KMS-11 (cell line): ENCODE measurements around the gene SARS1.

ENCODE experiments used
- H2AFZ ChIP-seq: fragments of 200-600 bp; sonication (generic); 2 replicates; pipeline ENCODE4 v1.6.1; 2016; ENCODE audit warnings: antibody characterized with exemption, mixed run types, low read depth
- H3K27ac ChIP-seq: fragments of 200-600 bp; sonication (generic); 2 replicates; pipeline ENCODE4 v1.6.1; 2016; ENCODE audit warnings: mild to moderate bottlenecking, mixed run types
- H3K27me3 ChIP-seq: fragments of 200-600 bp; sonication (generic); 2 replicates; pipeline ENCODE4 v1.6.1; 2017; ENCODE audit warnings: mild to moderate bottlenecking, low read depth, mixed run types, moderate library complexity; ENCODE audit not compliant: insufficient read depth
- H3K36me3 ChIP-seq: fragments of 200-600 bp; sonication (generic); 2 replicates; pipeline ENCODE4 v1.6.1; 2017; ENCODE audit warnings: mild to moderate bottlenecking, mixed run types; ENCODE audit not compliant: insufficient read depth
- H3K4me1 ChIP-seq: fragments of 200-600 bp; sonication (generic); 2 replicates; pipeline ENCODE4 v1.6.1; 2016; ENCODE audit warnings: mild to moderate bottlenecking, low read depth, mixed run types; ENCODE audit not compliant: poor library complexity, severe bottlenecking
- H3K4me2 ChIP-seq: fragments of 200-600 bp; sonication (generic); 2 replicates; pipeline ENCODE4 v1.7.0; 2016; ENCODE audit warnings: mild to moderate bottlenecking, mixed run types
- H3K4me3 ChIP-seq: fragments of 200-600 bp; sonication (generic); IDR thresholded peaks from 2 replicates; pipeline ENCODE4 v1.6.1; 2017; ENCODE audit warnings: low read depth, low read length, mixed read lengths; ENCODE audit not compliant: insufficient read depth
- H3K79me2 ChIP-seq: fragments of 200-600 bp; sonication (generic); 2 replicates; pipeline ENCODE4 v1.6.1; 2016; ENCODE audit warnings: low read depth, mixed run types; ENCODE audit not compliant: insufficient read depth
- H3K9ac ChIP-seq: fragments of 200-600 bp; sonication (generic); 2 replicates; pipeline ENCODE4 v1.6.1; 2016; ENCODE audit warnings: mild to moderate bottlenecking, mixed run types
- H4K20me1 ChIP-seq: fragments of 200-600 bp; sonication (generic); 2 replicates; pipeline ENCODE4 v1.6.1; 2016; ENCODE audit warnings: mild to moderate bottlenecking, mixed run types; ENCODE audit not compliant: insufficient read depth
- TF ChIP-seq, protein P1 (sequence below): fragments of 200-600 bp; sonication (generic); conservative IDR thresholded peaks from 2 replicates; pipeline ENCODE4 v1.6.1; 2017; ENCODE audit warnings: low read depth, mild to moderate bottlenecking, antibody characterized with exemption, low read length, moderate library complexity, mixed read lengths

The SARS1 gene

DNA sequence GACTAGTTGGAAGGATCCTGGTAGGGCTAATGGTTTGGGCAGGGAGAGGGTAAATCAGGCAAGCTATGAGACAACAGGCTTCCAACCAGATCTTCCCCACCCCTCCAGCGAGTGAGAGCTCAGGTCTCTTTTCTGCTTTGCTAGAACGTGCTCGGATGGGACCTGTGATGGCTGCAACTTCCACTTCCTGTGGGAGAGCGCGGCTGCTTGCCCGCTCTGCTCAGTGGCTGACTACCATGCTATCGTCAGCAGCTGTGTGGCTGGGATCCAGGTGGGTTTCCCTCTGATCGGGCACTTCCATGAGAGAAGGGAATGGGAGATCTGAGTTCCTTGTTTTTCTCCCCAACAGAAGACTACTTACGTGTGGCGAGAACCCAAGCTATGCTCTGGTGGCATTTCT, 14.0 kb upstream of the SARS1 start:
- H2AFZ ChIP-seq = no peak overlapping the region
- no peak overlapping the region for H3K4me2 ChIP-seq
- no peaks in the 10 kb centered on the region for H3K36me3 ChIP-seq
- no peak overlapping the region for H3K9ac ChIP-seq
- H3K79me2 ChIP-seq = no peaks in the 10 kb centered on the region
- no peak overlapping the region for H3K4me3 ChIP-seq
- TF ChIP-seq, protein P1, sequence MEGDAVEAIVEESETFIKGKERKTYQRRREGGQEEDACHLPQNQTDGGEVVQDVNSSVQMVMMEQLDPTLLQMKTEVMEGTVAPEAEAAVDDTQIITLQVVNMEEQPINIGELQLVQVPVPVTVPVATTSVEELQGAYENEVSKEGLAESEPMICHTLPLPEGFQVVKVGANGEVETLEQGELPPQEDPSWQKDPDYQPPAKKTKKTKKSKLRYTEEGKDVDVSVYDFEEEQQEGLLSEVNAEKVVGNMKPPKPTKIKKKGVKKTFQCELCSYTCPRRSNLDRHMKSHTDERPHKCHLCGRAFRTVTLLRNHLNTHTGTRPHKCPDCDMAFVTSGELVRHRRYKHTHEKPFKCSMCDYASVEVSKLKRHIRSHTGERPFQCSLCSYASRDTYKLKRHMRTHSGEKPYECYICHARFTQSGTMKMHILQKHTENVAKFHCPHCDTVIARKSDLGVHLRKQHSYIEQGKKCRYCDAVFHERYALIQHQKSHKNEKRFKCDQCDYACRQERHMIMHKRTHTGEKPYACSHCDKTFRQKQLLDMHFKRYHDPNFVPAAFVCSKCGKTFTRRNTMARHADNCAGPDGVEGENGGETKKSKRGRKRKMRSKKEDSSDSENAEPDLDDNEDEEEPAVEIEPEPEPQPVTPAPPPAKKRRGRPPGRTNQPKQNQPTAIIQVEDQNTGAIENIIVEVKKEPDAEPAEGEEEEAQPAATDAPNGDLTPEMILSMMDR = no peak
- no peaks in the 10 kb centered on the region for H3K27me3 ChIP-seq
- no peaks in the 10 kb centered on the region for H3K4me1 ChIP-seq
- no peaks in the 10 kb centered on the region for H4K20me1 ChIP-seq
- no peak overlapping the region for H3K27ac ChIP-seq

DNA sequence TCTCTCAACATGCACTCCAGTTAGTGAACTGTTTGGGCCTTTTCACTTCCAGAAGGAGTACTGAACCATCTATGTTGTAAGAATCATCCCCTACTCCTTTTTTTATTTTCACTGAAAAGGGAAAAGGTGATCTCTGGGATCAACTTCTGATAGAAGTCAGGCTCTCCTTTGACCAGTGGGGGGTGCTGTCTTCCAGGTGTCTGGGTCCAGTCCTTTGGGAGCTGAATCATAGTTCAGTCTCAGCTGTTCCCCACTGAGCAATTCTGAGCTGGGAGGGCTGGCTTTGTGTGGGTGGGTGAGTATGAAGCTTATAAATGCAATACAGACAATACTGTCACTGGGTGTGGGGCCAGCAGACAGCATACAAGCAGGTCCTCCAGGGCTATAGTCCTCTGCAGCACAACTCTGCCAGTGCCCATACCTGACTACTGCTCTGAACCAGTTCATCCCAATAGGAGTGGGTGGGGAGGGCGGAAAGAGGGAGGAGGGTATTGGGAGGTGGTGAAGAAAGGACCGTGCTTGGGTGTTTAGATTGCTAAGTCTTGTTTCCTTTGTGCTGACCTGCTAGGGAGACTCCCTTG, 12.5 kb upstream of the SARS1 start:
- H3K79me2 ChIP-seq = no peaks in the 10 kb centered on the region
- H3K9ac ChIP-seq = no peak overlapping the region
- H3K4me1 ChIP-seq = no peaks in the 10 kb centered on the region
- TF ChIP-seq, protein P1 = peak; percentile 88
- no peaks in the 10 kb centered on the region for H4K20me1 ChIP-seq
- H3K27me3 ChIP-seq = no peaks in the 10 kb centered on the region
- no peak overlapping the region for H3K27ac ChIP-seq
- H2AFZ ChIP-seq = no peak overlapping the region
- H3K36me3 ChIP-seq = no peaks in the 10 kb centered on the region
- no peak overlapping the region for H3K4me3 ChIP-seq
- H3K4me2 ChIP-seq = no peak overlapping the region

DNA sequence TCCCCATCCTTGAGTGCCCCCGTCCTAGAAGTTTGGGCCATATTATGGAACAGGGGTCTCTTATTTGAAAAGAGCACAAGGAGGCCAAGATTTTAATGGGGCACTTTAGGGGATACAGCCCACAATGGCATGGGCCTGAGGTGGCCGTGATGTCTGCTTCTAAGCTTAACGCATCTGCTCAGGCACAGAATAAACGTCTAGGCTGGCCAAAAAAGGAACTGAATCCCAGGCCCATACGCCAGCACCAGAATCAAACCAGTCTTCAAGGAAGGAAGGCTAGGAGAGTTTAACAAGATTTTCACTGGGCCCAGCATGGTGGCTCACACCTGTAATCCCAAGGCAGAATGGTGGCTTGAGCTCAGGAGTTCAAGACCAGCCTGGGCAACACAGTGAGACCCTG, 9.2 kb upstream of the SARS1 start:
- H2AFZ ChIP-seq = no peak overlapping the region
- no peak overlapping the region for H3K9ac ChIP-seq
- no peak overlapping the region for H3K4me3 ChIP-seq
- no peaks in the 10 kb centered on the region for H3K36me3 ChIP-seq
- no peak overlapping the region for H3K27ac ChIP-seq
- no peaks in the 10 kb centered on the region for H3K79me2 ChIP-seq
- TF ChIP-seq, protein P1 = no peak
- no peaks in the 10 kb centered on the region for H4K20me1 ChIP-seq
- no peak overlapping the region for H3K4me2 ChIP-seq
- no peaks in the 10 kb centered on the region for H3K4me1 ChIP-seq
- no peaks in the 10 kb centered on the region for H3K27me3 ChIP-seq

DNA sequence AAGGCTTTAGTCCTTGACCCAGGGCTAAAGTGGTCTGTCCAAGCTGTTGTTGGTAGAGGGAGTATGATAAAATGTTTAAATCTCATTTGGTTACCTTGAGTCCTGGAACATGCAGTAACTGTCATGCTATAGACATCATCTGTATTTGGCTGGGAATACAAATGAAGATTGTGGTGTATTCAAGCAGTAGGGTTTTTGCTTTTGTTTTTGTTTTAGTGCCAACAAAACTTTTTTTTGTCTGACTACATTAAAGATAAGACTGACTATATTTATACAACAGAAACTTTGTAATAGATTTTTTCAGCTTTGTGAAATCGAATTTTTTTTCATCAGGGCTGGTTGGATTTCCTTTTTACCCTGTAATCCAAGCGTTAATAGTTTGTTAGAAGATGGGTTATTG, 7.4 kb upstream of the SARS1 start:
- no peak overlapping the region for H3K9ac ChIP-seq
- no peaks in the 10 kb centered on the region for H3K79me2 ChIP-seq
- no peak overlapping the region for H3K4me3 ChIP-seq
- no peaks in the 10 kb centered on the region for H3K4me1 ChIP-seq
- H3K27me3 ChIP-seq = no peaks in the 10 kb centered on the region
- TF ChIP-seq, protein P1 = no peak
- no peak overlapping the region for H2AFZ ChIP-seq
- H4K20me1 ChIP-seq = no peaks in the 10 kb centered on the region
- no peak overlapping the region for H3K4me2 ChIP-seq
- no peak overlapping the region for H3K27ac ChIP-seq
- H3K36me3 ChIP-seq = no peaks in the 10 kb centered on the region
